Liver (tissue), 9 donors: Measurements from ENCODE around the gene CFAP69. TPM values are rescaled to one million over a fixed set of nuclear protein-coding genes. Genes with fewer than 3 reads are reported as not detected.

Experiments
- DNase-seq: peaks from one replicate; pipeline ENCODE4 v3.0.0-alpha.2; 2017; ENCODE audit warnings: low spot score
- H3K27ac ChIP-seq, 2 donors: one replicate each; pipeline ENCODE4 v1.7.0; 2013; ENCODE audit warnings: inconsistent platforms in 2 of 2, low read length in 2 of 2, control low read depth in 1 of 2, low read depth in 1 of 2, mild to moderate bottlenecking in 1 of 2
- H3K27me3 ChIP-seq, 4 donors: one replicate each; pipeline versions ENCODE4 v1.6.1 to v1.7.0; 2013; ENCODE audit warnings: low read length in 3 of 4, inconsistent platforms in 1 of 4, mild to moderate bottlenecking in 1 of 4, moderate library complexity in 1 of 4; ENCODE audit not compliant: control insufficient read depth in 4 of 4, insufficient read depth in 4 of 4
- H3K36me3 ChIP-seq, 4 donors: one replicate each; pipeline versions ENCODE4 v1.6.1 to v1.7.0; 2013; ENCODE audit warnings: low read length in 3 of 4, mild to moderate bottlenecking in 3 of 4, low read depth in 1 of 4, moderate library complexity in 1 of 4; ENCODE audit not compliant: control insufficient read depth in 4 of 4, insufficient read depth in 3 of 4
- H3K4me1 ChIP-seq, 4 donors: one replicate each; pipeline versions ENCODE4 v1.6.1 to v1.7.0; 2013; ENCODE audit warnings: low read length in 3 of 4, mild to moderate bottlenecking in 3 of 4, moderate library complexity in 1 of 4; ENCODE audit not compliant: control insufficient read depth in 4 of 4, insufficient read depth in 4 of 4
- H3K4me3 ChIP-seq, 3 donors: one replicate each; pipeline versions ENCODE4 v1.6.1 to v1.7.0; 2013; ENCODE audit warnings: low read length in 3 of 3, control low read depth in 1 of 3, low read depth in 1 of 3, mild to moderate bottlenecking in 1 of 3
- H3K9ac ChIP-seq, 2 donors: one replicate each; pipeline ENCODE4 v1.7.0; 2013; ENCODE audit warnings: low read length in 2 of 2, mild to moderate bottlenecking in 2 of 2, moderate library complexity in 2 of 2, control low read depth in 1 of 2, low read depth in 1 of 2
- H3K9me3 ChIP-seq, 4 donors: one replicate each; pipeline versions ENCODE4 v1.6.1 to v1.7.0; 2013; ENCODE audit warnings: low read length in 3 of 4; ENCODE audit not compliant: control insufficient read depth in 4 of 4
- ATF3 ChIP-seq: IDR thresholded peaks from 2 replicates; pipeline ENCODE4 v1.6.1; 2016; ENCODE audit warnings: antibody characterized with exemption
- EGR1 ChIP-seq, 2 donors: IDR thresholded peaks; 2 replicates each; pipeline ENCODE4 v1.6.1; 2016 to 2018; ENCODE audit warnings: antibody characterized with exemption in 2 of 2, low read depth in 2 of 2
- FOXA1 ChIP-seq: IDR thresholded peaks from 2 replicates; pipeline ENCODE4 v1.6.1; 2016; ENCODE audit warnings: antibody characterized with exemption
- GABPA ChIP-seq, 2 donors: IDR thresholded peaks in 1 of 2; conservative IDR thresholded peaks in 1 of 2; 2 replicates each; pipeline ENCODE4 v1.6.1; 2016; ENCODE audit warnings: antibody characterized with exemption in 2 of 2, mild to moderate bottlenecking in 1 of 2, moderate library complexity in 1 of 2
- HNF4G ChIP-seq: IDR thresholded peaks from 2 replicates; pipeline ENCODE4 v1.6.1; 2016; ENCODE audit warnings: antibody characterized with exemption
- JUND ChIP-seq, 2 donors: IDR thresholded peaks; 2 replicates each; pipeline ENCODE4 v1.6.1; 2016; ENCODE audit warnings: antibody characterized with exemption in 2 of 2
- RAD21 ChIP-seq, 2 donors: IDR thresholded peaks; 2 replicates each; pipeline ENCODE4 v1.6.1; 2016; ENCODE audit warnings: antibody characterized with exemption in 2 of 2, mild to moderate bottlenecking in 2 of 2
- RXRA ChIP-seq, 2 donors: IDR thresholded peaks; 2 replicates each; pipeline ENCODE4 v1.6.1; 2017 to 2018; ENCODE audit warnings: antibody characterized with exemption in 2 of 2, mild to moderate bottlenecking in 1 of 2
- SP1 ChIP-seq: IDR thresholded peaks from 2 replicates; pipeline ENCODE4 v1.6.1; 2018; ENCODE audit warnings: antibody characterized with exemption, mild to moderate bottlenecking
- TAF1 ChIP-seq: conservative IDR thresholded peaks from 2 replicates; pipeline ENCODE4 v1.6.1; 2016; ENCODE audit warnings: antibody characterized with exemption, mild to moderate bottlenecking
- YY1 ChIP-seq: IDR thresholded peaks from 2 replicates; pipeline ENCODE4 v1.6.1; 2016; ENCODE audit warnings: antibody characterized with exemption, mild to moderate bottlenecking
- ZBTB33 ChIP-seq: IDR thresholded peaks from 2 replicates; pipeline ENCODE4 v1.6.1; 2016; ENCODE audit warnings: antibody characterized with exemption
- polyA plus RNA-seq, 2 donors: library from polyadenylated mRNA; stranded (reverse) in 1 of 2; unstranded in 1 of 2; fragments of 200-250 nt in 1 of 2; fragments of >200 nt in 1 of 2; fragmentation: Nextera tagmentation in 1 of 2; extraction: Ambion mirVana in 1 of 2; gene quantifications; one replicate each; pipeline versions ENCODE4 v1.2.1 to v1.2.3, GENCODE V29; 2013 to 2015
- total RNA-seq, 2 donors: library from RNA; depleted of rRNA; stranded (reverse); fragments of >200 nt; gene quantifications; one replicate each; pipeline ENCODE4 v1.2.3, GENCODE V29; 2014
- TF ChIP-seq, protein P1 (sequence below): fragments of 150-350 bp; IDR thresholded peaks from 2 replicates; pipeline ENCODE4 v1.5.1; 2017; ENCODE audit warnings: improper control_type of control experiment, low read depth, low read length; ENCODE audit not compliant: missing input control
- TF ChIP-seq, protein P2 (sequence below): IDR thresholded peaks from 2 replicates; pipeline ENCODE4 v1.6.1; 2016; ENCODE audit warnings: antibody characterized with exemption, mild to moderate bottlenecking
- donor health status: healthy.
- donor health status: healthy.
- donor health status: healthy.
- donor health status: healthy.
- donor health status: healthy.

The CFAP69 gene
- total and polyA plus RNA-seq, 4 donors = 1.2 to 11.7 (median 4.1) TPM

GRCh38 chr7:90216771-90217170, 28.2 kb upstream of the CFAP69 start (continued):
- TF ChIP-seq EGR1 (IDR thresholded peaks at IDR 0.05; ENCODE audit: low read depth in 2 of 2) = no peak
- no peak for TF ChIP-seq YY1
- peak; percentile 61 to 76 for TF ChIP-seq RXRA (IDR thresholded peaks at IDR 0.05)
- TF ChIP-seq FOXA1 = no peak
- TF ChIP-seq, protein P1, sequence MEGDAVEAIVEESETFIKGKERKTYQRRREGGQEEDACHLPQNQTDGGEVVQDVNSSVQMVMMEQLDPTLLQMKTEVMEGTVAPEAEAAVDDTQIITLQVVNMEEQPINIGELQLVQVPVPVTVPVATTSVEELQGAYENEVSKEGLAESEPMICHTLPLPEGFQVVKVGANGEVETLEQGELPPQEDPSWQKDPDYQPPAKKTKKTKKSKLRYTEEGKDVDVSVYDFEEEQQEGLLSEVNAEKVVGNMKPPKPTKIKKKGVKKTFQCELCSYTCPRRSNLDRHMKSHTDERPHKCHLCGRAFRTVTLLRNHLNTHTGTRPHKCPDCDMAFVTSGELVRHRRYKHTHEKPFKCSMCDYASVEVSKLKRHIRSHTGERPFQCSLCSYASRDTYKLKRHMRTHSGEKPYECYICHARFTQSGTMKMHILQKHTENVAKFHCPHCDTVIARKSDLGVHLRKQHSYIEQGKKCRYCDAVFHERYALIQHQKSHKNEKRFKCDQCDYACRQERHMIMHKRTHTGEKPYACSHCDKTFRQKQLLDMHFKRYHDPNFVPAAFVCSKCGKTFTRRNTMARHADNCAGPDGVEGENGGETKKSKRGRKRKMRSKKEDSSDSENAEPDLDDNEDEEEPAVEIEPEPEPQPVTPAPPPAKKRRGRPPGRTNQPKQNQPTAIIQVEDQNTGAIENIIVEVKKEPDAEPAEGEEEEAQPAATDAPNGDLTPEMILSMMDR = no peak
- peak in 1 of 2 donors; percentile 35 for TF ChIP-seq JUND (IDR thresholded peaks at IDR 0.05)
- no peak for TF ChIP-seq GABPA (IDR thresholded peaks at IDR 0.05 in 1 of 2, conservative IDR thresholded peaks at IDR 0.05 in 1 of 2)
- no peak for TF ChIP-seq HNF4G
- no peak for TF ChIP-seq TAF1

- Histone ChIP-seq H3K9ac (no peak overlapping the region), H3K36me3 (no peaks in the 10 kb centered on the region), H3K4me1 (no peaks in the 10 kb centered on the region), H3K27me3 (no peaks in the 10 kb centered on the region), H3K27ac (no peak overlapping the region), H3K9me3 (no peaks in the 10 kb centered on the region), H3K4me3 (no peak overlapping the region)
- no peak for DNase-seq
- TF ChIP-seq RXRA (IDR thresholded peaks at IDR 0.05) = no peak
- TF ChIP-seq, protein P1 = no peak
- no peak for TF ChIP-seq JUND (IDR thresholded peaks at IDR 0.05)
- no peak for TF ChIP-seq RAD21 (IDR thresholded peaks at IDR 0.05)
- TF ChIP-seq ZBTB33 = no peak
- TF ChIP-seq HNF4G = no peak
- no peak for TF ChIP-seq FOXA1
- TF ChIP-seq, protein P2, sequence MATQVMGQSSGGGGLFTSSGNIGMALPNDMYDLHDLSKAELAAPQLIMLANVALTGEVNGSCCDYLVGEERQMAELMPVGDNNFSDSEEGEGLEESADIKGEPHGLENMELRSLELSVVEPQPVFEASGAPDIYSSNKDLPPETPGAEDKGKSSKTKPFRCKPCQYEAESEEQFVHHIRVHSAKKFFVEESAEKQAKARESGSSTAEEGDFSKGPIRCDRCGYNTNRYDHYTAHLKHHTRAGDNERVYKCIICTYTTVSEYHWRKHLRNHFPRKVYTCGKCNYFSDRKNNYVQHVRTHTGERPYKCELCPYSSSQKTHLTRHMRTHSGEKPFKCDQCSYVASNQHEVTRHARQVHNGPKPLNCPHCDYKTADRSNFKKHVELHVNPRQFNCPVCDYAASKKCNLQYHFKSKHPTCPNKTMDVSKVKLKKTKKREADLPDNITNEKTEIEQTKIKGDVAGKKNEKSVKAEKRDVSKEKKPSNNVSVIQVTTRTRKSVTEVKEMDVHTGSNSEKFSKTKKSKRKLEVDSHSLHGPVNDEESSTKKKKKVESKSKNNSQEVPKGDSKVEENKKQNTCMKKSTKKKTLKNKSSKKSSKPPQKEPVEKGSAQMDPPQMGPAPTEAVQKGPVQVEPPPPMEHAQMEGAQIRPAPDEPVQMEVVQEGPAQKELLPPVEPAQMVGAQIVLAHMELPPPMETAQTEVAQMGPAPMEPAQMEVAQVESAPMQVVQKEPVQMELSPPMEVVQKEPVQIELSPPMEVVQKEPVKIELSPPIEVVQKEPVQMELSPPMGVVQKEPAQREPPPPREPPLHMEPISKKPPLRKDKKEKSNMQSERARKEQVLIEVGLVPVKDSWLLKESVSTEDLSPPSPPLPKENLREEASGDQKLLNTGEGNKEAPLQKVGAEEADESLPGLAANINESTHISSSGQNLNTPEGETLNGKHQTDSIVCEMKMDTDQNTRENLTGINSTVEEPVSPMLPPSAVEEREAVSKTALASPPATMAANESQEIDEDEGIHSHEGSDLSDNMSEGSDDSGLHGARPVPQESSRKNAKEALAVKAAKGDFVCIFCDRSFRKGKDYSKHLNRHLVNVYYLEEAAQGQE = no peak
- TF ChIP-seq TAF1 = no peak
- no peak for TF ChIP-seq SP1
- no peak for TF ChIP-seq ATF3
- TF ChIP-seq EGR1 (IDR thresholded peaks at IDR 0.05; ENCODE audit: low read depth in 2 of 2) = no peak
Measured at GRCh38 chr7:90222390-90222789, 22.6 kb upstream of the CFAP69 start.
